GM10248 (cell line): Measurements from ENCODE around the gene SMOC2.

Experiments
- CTCF ChIA-PET: fragments of 300-600 bp; sonication (Branson Sonifier 250); formaldehyde crosslinking; extraction: SDS; loops from one replicate; lab custom pipeline; 2021; ENCODE audit warnings: antibody characterized with exemption; lab: Yijun Ruan, JAX
- POLR2A ChIA-PET: fragments of 350-650 bp; sonication (Branson Sonifier 250); formaldehyde crosslinking; extraction: SDS; loops from one replicate; lab custom pipeline; 2020; ENCODE audit warnings: antibody characterized with exemption; lab: Yijun Ruan, JAX
- DNase-seq: peaks from one replicate; pipeline ENCODE4 v3.0.0; 2012; ENCODE audit errors: extremely low spot score
- CTCF ChIP-seq: IDR thresholded peaks from 2 replicates; pipeline ENCODE4 v1.5.1; 2012; ENCODE audit warnings: mild to moderate bottlenecking, low read depth; ENCODE audit errors: extremely low read depth, missing control alignments, control extremely low read depth

SMOC2 gene

GRCh38 chr6:168541307-168541706 is 100.3 kb downstream of the SMOC2 start:
- CTCF ChIA-PET = no interaction called here
- POLR2A ChIA-PET = no interaction called here
- no peak for TF ChIP-seq CTCF
- DNase-seq = no peak

DNA sequence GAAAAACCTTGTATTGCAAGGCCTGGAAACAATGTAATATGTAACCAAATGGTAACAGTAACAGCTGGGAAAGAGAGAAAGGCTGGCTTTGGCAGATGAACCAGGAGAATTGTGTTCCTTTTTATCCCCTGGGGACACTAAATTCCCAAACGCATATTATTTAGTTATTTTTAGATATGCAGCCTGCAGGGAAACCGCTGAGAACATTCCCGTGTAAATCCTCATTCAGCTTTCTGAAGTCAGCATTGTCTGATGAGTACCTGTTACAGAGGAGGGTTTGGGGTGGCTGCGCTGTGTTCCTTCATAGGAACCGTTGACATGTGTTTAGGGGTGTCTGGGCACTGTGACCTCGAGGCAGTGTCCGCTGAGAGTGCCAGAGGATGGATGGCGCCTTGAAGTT is 101.3 kb downstream of the SMOC2 start:
- CTCF ChIA-PET = no interaction called here
- TF ChIP-seq CTCF = no peak
- DNase-seq = no peak
- POLR2A ChIA-PET = no interaction called here

GRCh38 chr6:168545428-168545827 is 104.4 kb downstream of the SMOC2 start:
- ChIA-PET CTCF (no interaction called here), POLR2A (no interaction called here)
- TF ChIP-seq CTCF = no peak
- no peak for DNase-seq

DNA sequence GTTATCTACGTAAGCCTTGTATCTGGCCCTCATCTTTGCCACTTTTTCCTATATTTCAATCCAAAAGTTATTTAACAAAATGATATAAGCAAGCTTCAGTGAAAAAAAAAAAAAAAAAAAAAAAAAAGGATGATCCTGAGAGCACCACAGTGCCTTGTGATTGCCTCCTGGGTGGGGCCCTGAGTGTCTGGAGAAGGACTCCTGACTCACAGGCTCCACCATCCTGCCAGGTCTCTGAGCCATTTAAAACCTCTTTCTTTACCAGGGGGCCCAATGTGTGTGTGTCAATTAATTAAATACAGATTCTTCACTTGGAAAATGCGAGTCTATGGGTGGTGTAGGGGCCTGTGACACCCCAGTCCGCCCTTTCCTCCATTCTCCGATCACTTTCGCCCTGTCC is 105.2 kb downstream of the SMOC2 start:
- POLR2A ChIA-PET = no interaction called here
- CTCF ChIA-PET = no interaction called here
- DNase-seq = no peak
- no peak for TF ChIP-seq CTCF

DNA sequence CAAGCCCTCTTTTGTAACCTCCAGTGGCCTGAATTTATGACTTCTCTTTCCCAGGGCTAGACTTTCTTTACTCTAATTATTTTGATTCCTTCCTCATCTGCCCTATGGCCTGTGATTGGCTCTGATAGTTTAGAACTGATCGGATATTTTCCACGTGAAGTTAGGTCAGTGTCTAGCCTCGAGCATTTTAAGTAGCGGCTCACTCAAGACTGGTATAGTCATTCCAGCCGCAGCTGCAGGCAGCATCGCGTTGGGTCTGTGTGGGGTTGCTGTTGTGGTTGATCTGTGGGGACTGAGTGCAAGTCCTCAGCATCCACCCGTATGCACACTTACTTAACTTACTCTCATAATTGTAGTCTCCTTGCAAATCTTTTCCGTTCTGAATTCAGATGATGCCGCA is 105.7 kb downstream of the SMOC2 start:
- CTCF ChIA-PET = no interaction called here
- POLR2A ChIA-PET = no interaction called here
- no peak for TF ChIP-seq CTCF
- no peak for DNase-seq

DNA sequence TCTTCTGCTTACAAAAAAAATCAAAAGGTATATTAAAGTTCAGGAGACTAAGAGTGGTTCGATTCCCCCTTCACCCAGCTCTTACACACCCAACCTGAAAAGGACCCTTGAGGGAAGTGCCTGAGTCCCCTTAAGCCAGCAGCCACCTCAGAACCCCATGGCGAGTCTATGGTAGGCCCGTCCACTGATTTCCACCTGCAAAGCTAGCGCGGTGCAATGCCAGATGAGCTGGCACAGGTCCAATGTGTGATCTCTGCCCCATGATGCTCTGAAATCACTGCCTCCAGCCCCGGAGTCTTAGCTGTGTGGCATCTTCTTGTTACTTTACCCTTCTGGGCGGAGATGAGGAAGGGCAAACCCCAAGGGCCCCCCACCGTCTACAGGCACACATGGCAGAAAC is 109.3 kb downstream of the SMOC2 start:
- ChIA-PET CTCF (interaction anchor here (0.8 kb wide), 1 partner anchor 10 kb away, joined by 3 read pairs; no protein-coding TSS in a partner anchor), POLR2A (no interaction called here)
- no peak for DNase-seq
- TF ChIP-seq CTCF = no peak

GRCh38 chr6:168554472-168554871 is 113.5 kb downstream of the SMOC2 start:
- TF ChIP-seq CTCF = no peak
- no peak for DNase-seq
- ChIA-PET CTCF (interaction anchor here (1.5 kb wide), 1 partner anchor 46 kb away, joined by 3 read pairs; no protein-coding TSS in a partner anchor), POLR2A (no interaction called here)
